ENCODE results near the gene AP3D1.

DNA sequence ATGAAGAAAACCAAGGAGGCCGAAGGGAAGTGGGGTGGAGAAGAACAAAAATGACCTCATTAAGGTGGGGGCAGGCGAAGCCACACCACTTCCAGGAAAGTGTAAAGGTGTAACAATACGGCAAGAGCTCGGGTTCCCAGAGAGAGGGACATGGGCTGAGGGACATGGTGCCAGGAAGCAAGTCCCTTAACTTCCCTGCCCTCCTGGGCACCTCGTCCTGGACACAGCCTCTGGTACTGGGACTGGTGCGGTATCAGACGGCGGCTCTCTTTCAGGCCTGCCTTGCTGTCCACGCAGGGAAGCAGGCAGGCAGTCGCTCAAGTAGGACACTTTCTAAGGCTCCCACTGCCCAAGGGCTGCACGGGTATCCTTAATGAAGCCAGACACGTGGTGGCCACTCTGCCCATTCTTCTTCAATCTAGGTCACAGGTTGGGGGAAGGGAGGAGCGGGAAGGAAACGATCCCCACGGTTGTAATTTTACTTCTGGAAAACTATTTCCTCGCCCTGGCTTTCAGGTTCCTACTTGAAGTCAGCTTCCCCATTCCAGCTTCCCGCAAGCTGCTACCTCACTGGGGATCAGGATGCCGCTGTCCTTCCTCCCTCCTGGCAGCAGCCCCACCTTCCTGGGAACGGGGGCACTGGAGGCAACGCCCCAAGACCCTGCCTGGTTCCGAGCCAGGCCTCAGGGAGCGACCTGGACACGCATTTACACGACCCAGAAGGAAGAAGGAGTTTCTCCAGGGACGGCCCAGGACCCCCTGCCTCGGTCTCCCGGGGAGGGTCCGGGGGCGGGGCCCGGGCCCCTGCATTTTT is 1.2 kb downstream of the AP3D1 start:
- TF ChIP-seq, protein P1, sequence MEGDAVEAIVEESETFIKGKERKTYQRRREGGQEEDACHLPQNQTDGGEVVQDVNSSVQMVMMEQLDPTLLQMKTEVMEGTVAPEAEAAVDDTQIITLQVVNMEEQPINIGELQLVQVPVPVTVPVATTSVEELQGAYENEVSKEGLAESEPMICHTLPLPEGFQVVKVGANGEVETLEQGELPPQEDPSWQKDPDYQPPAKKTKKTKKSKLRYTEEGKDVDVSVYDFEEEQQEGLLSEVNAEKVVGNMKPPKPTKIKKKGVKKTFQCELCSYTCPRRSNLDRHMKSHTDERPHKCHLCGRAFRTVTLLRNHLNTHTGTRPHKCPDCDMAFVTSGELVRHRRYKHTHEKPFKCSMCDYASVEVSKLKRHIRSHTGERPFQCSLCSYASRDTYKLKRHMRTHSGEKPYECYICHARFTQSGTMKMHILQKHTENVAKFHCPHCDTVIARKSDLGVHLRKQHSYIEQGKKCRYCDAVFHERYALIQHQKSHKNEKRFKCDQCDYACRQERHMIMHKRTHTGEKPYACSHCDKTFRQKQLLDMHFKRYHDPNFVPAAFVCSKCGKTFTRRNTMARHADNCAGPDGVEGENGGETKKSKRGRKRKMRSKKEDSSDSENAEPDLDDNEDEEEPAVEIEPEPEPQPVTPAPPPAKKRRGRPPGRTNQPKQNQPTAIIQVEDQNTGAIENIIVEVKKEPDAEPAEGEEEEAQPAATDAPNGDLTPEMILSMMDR (IDR thresholded peaks at IDR 0.05), result no peak
- TF ChIP-seq POLR2A (IDR thresholded peaks at IDR 0.05), result no peak

Data from ovary (tissue), 3 donors.